ENCODE results near the gene SMPD3.

The SMPD3 gene

GRCh38 chr16:68433316-68433715 is 15.0 kb downstream of the SMPD3 start:
- DNase-seq (ENCODE audit: low spot score): no peak

GRCh38 chr16:68432701-68433100 is 15.6 kb downstream of the SMPD3 start:
- DNase-seq (ENCODE audit: low spot score): no peak

GRCh38 chr16:68429076-68429854 is 19.0 kb downstream of the SMPD3 start:
- no peak for DNase-seq (ENCODE audit: low spot score)

GRCh38 chr16:68427649-68428303 is 20.5 kb downstream of the SMPD3 start:
- DNase-seq (ENCODE audit: low spot score): no peak

GRCh38 chr16:68426347-68426652 is 22.0 kb downstream of the SMPD3 start:
- DNase-seq (ENCODE audit: low spot score): peak; percentile 29

- no peak for DNase-seq (ENCODE audit: low spot score)
Measured at GRCh38 chr16:68425498-68426346, 22.6 kb downstream of the SMPD3 start.

- DNase-seq (ENCODE audit: low spot score): no peak
Measured at GRCh38 chr16:68423771-68424170, 24.5 kb downstream of the SMPD3 start.

- DNase-seq (ENCODE audit: low spot score): no peak
Measured at GRCh38 chr16:68422396-68422960, 25.8 kb downstream of the SMPD3 start.

GRCh38 chr16:68421076-68421475 is 27.2 kb downstream of the SMPD3 start:
- no peak for DNase-seq (ENCODE audit: low spot score)

GRCh38 chr16:68420366-68420942 is 27.9 kb downstream of the SMPD3 start:
- DNase-seq (ENCODE audit: low spot score): no peak

GRCh38 chr16:68417711-68418301 is 30.5 kb downstream of the SMPD3 start:
- no peak for DNase-seq (ENCODE audit: low spot score)

GRCh38 chr16:68416057-68417046 is 32.0 kb downstream of the SMPD3 start:
- DNase-seq (ENCODE audit: low spot score): no peak

GRCh38 chr16:68414581-68414980 is 33.7 kb downstream of the SMPD3 start:
- DNase-seq (ENCODE audit: low spot score): no peak

GRCh38 chr16:68412061-68412460 is 36.2 kb downstream of the SMPD3 start:
- DNase-seq (ENCODE audit: low spot score): no peak

- no peak for DNase-seq (ENCODE audit: low spot score)
Measured at GRCh38 chr16:68411086-68411485, 37.2 kb downstream of the SMPD3 start.

GRCh38 chr16:68408967-68409366 is 39.3 kb downstream of the SMPD3 start:
- no peak for DNase-seq (ENCODE audit: low spot score)

- DNase-seq (ENCODE audit: low spot score): no peak
Measured at GRCh38 chr16:68408428-68408827, 39.9 kb downstream of the SMPD3 start.

- peak; percentile 74 for DNase-seq (ENCODE audit: low spot score)
Measured at GRCh38 chr16:68406458-68407152, 41.7 kb downstream of the SMPD3 start.

GRCh38 chr16:68404736-68405345 is 43.5 kb downstream of the SMPD3 start:
- no peak for DNase-seq (ENCODE audit: low spot score)

GRCh38 chr16:68403704-68404103 is 44.6 kb downstream of the SMPD3 start:
- no peak for DNase-seq (ENCODE audit: low spot score)

Measured in GM03348 (cell line).